ENCODE data around the gene NRG2.

The NRG2 gene

GRCh38 chr5:139881143-139881733, 161.9 kb downstream of the NRG2 start:
- DNase-seq (ENCODE audit: insufficient read length) (no peak), FAIRE-seq (no peak)
- TF ChIP-seq TAF1 (IDR thresholded peaks at IDR 0.05; ENCODE audit: borderline replicate concordance, low read depth, low read length) (no peak), POLR2AphosphoS5 (IDR thresholded peaks at IDR 0.05; ENCODE audit: low read depth, low read length) (no peak), POLR2A (IDR thresholded peaks at IDR 0.05; ENCODE audit: low read depth, low read length) (no peak)

- FAIRE-seq (no peak), DNase-seq (ENCODE audit: insufficient read length) (no peak)
- TF ChIP-seq TAF1 (IDR thresholded peaks at IDR 0.05; ENCODE audit: borderline replicate concordance, low read depth, low read length) (no peak), POLR2AphosphoS5 (IDR thresholded peaks at IDR 0.05; ENCODE audit: low read depth, low read length) (no peak), POLR2A (IDR thresholded peaks at IDR 0.05; ENCODE audit: low read depth, low read length) (no peak)
These were observed 162.5 kb downstream of the NRG2 start for GRCh38 chr5:139880416-139881142.

GRCh38 chr5:139878093-139878492, 165.0 kb downstream of the NRG2 start:
- TF ChIP-seq TAF1 (IDR thresholded peaks at IDR 0.05; ENCODE audit: borderline replicate concordance, low read depth, low read length) (no peak), POLR2AphosphoS5 (IDR thresholded peaks at IDR 0.05; ENCODE audit: low read depth, low read length) (no peak), POLR2A (IDR thresholded peaks at IDR 0.05; ENCODE audit: low read depth, low read length) (no peak)
- FAIRE-seq (peak; percentile 14), DNase-seq (ENCODE audit: insufficient read length) (no peak)

GRCh38 chr5:139877129-139877597, 165.9 kb downstream of the NRG2 start:
- DNase-seq (ENCODE audit: insufficient read length), result no peak
- FAIRE-seq, result no peak
- TF ChIP-seq POLR2A (IDR thresholded peaks at IDR 0.05; ENCODE audit: low read depth, low read length), result no peak
- TF ChIP-seq POLR2AphosphoS5 (IDR thresholded peaks at IDR 0.05; ENCODE audit: low read depth, low read length), result no peak
- no peak for TF ChIP-seq TAF1 (IDR thresholded peaks at IDR 0.05; ENCODE audit: borderline replicate concordance, low read depth, low read length)

GRCh38 chr5:139875957-139876356, 167.1 kb downstream of the NRG2 start:
- TF ChIP-seq TAF1 (IDR thresholded peaks at IDR 0.05; ENCODE audit: borderline replicate concordance, low read depth, low read length) (no peak), POLR2A (IDR thresholded peaks at IDR 0.05; ENCODE audit: low read depth, low read length) (no peak), POLR2AphosphoS5 (IDR thresholded peaks at IDR 0.05; ENCODE audit: low read depth, low read length) (no peak)
- FAIRE-seq (no peak), DNase-seq (ENCODE audit: insufficient read length) (no peak)

- DNase-seq (ENCODE audit: insufficient read length) (no peak), FAIRE-seq (peak; percentile 9)
- TF ChIP-seq POLR2AphosphoS5 (IDR thresholded peaks at IDR 0.05; ENCODE audit: low read depth, low read length) (no peak), TAF1 (IDR thresholded peaks at IDR 0.05; ENCODE audit: borderline replicate concordance, low read depth, low read length) (no peak), POLR2A (IDR thresholded peaks at IDR 0.05; ENCODE audit: low read depth, low read length) (no peak)
These were observed 170.0 kb downstream of the NRG2 start for GRCh38 chr5:139872851-139873794.

GRCh38 chr5:139872052-139872766, 170.9 kb downstream of the NRG2 start:
- FAIRE-seq, result no peak
- no peak for DNase-seq (ENCODE audit: insufficient read length)
- TF ChIP-seq POLR2AphosphoS5 (IDR thresholded peaks at IDR 0.05; ENCODE audit: low read depth, low read length) (no peak), POLR2A (IDR thresholded peaks at IDR 0.05; ENCODE audit: low read depth, low read length) (no peak), TAF1 (IDR thresholded peaks at IDR 0.05; ENCODE audit: borderline replicate concordance, low read depth, low read length) (no peak)

GRCh38 chr5:139871614-139872013, 171.5 kb downstream of the NRG2 start:
- TF ChIP-seq POLR2A (IDR thresholded peaks at IDR 0.05; ENCODE audit: low read depth, low read length) (no peak), POLR2AphosphoS5 (IDR thresholded peaks at IDR 0.05; ENCODE audit: low read depth, low read length) (no peak), TAF1 (IDR thresholded peaks at IDR 0.05; ENCODE audit: borderline replicate concordance, low read depth, low read length) (no peak)
- no peak for FAIRE-seq
- no peak for DNase-seq (ENCODE audit: insufficient read length)

- DNase-seq (ENCODE audit: insufficient read length), result no peak
- TF ChIP-seq POLR2AphosphoS5 (IDR thresholded peaks at IDR 0.05; ENCODE audit: low read depth, low read length) (no peak), TAF1 (IDR thresholded peaks at IDR 0.05; ENCODE audit: borderline replicate concordance, low read depth, low read length) (no peak), POLR2A (IDR thresholded peaks at IDR 0.05; ENCODE audit: low read depth, low read length) (no peak)
- FAIRE-seq, result no peak
These were observed 172.4 kb downstream of the NRG2 start for GRCh38 chr5:139870677-139871076.

GRCh38 chr5:139869042-139869790, 173.9 kb downstream of the NRG2 start:
- TF ChIP-seq TAF1 (IDR thresholded peaks at IDR 0.05; ENCODE audit: borderline replicate concordance, low read depth, low read length) (no peak), POLR2A (IDR thresholded peaks at IDR 0.05; ENCODE audit: low read depth, low read length) (no peak), POLR2AphosphoS5 (IDR thresholded peaks at IDR 0.05; ENCODE audit: low read depth, low read length) (no peak)
- DNase-seq (ENCODE audit: insufficient read length) (no peak), FAIRE-seq (no peak)
